ENCODE data around the gene COL23A1.

DNA sequence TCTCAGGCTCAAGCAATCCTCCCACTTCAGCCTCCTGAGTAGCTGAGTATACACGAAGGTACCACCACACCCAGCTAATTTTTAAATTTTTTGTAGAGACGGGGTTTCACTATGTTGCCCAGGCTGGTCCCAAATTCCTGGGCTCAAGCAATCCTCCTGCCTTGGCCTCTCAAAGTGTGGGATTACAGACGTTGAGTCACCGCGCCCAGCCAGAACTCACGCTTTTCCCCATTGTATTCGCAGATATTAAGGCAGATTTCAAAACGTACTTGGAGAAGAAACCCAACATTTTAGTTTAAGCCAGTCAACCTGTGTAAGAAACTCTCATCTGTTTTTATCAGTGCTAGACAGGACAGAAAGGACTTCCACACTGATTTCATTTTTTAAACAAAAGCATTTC is 26.6 kb downstream of the COL23A1 start:
- TF ChIP-seq GATA2 (IDR thresholded peaks at IDR 0.05; ENCODE audit: low read depth, low read length) (no peak), GATA3 (IDR thresholded peaks at IDR 0.05; ENCODE audit: low read depth, low read length) (no peak)

Measured in SH-SY5Y (cell line).